Activated B cell treated with CpG ODN at 0.5 μM for 24 hours (primary cell): ENCODE results near the gene CREB3L2. TPM values are rescaled to one million over a fixed set of nuclear protein-coding genes. Genes with fewer than 3 reads are reported as not detected.

Experiments used
- ATAC-seq: fragments of 200-7000 bp; cut with Tn5 transposase; one replicate; pipeline ENCODE4 v1.10.0; 2021; ENCODE audit warnings: low read depth, mild to moderate bottlenecking, moderate library complexity
- CTCF ChIA-PET: fragments of 350-600 bp; sonication (Branson Sonifier 250); formaldehyde crosslinking; loops from one replicate; lab custom pipeline; 2021; ENCODE audit warnings: antibody characterized with exemption; lab: Charles Lee
- POLR2A ChIA-PET: fragments of 350-600 bp; sonication (Branson Sonifier 250); formaldehyde crosslinking; loops from one replicate; lab custom pipeline; 2021; ENCODE audit warnings: antibody characterized with exemption; lab: Charles Lee
- DNase-seq: peaks from one replicate; pipeline ENCODE4 v3.0.0; 2022
- H3K27ac Mint-ChIP-seq: one replicate; pipeline ENCODE4 v1.8.0; 2020; ENCODE audit warnings: mixed read lengths
- H3K27me3 Mint-ChIP-seq: one replicate; pipeline ENCODE4 v1.8.0; 2021; ENCODE audit warnings: mixed read lengths
- H3K36me3 Mint-ChIP-seq: one replicate; pipeline ENCODE4 v1.8.0; 2021; ENCODE audit warnings: low read depth, mixed read lengths
- H3K4me1 Mint-ChIP-seq: one replicate; pipeline ENCODE4 v1.8.0; 2021; ENCODE audit warnings: mixed read lengths
- H3K4me3 Mint-ChIP-seq: one replicate; pipeline ENCODE4 v1.8.0; 2020; ENCODE audit warnings: mild to moderate bottlenecking, mixed read lengths
- H3K9me3 Mint-ChIP-seq: one replicate; pipeline ENCODE4 v1.8.0; 2020; ENCODE audit warnings: mixed read lengths
- intact Hi-C: fragments of 100-400 bp; cut with micrococcal nuclease; formaldehyde crosslinking; loops from one replicate; pipeline ENCODE4 v1.15.1; 2024
- total RNA-seq: library from RNA; stranded (reverse); gene quantifications from 2 replicates; pipeline ENCODE4 v1.2.3, GENCODE V29; 2022
- TF ChIP-seq, protein P1 (sequence below): fragments of 200-600 bp; IDR thresholded peaks from one replicate; pipeline ENCODE4 v1.8.0; 2022; ENCODE audit warnings: antibody characterized with exemption, mild to moderate bottlenecking

CREB3L2 gene
- total RNA-seq, 1 donor from 2014 or later = 21.7 TPM

DNA sequence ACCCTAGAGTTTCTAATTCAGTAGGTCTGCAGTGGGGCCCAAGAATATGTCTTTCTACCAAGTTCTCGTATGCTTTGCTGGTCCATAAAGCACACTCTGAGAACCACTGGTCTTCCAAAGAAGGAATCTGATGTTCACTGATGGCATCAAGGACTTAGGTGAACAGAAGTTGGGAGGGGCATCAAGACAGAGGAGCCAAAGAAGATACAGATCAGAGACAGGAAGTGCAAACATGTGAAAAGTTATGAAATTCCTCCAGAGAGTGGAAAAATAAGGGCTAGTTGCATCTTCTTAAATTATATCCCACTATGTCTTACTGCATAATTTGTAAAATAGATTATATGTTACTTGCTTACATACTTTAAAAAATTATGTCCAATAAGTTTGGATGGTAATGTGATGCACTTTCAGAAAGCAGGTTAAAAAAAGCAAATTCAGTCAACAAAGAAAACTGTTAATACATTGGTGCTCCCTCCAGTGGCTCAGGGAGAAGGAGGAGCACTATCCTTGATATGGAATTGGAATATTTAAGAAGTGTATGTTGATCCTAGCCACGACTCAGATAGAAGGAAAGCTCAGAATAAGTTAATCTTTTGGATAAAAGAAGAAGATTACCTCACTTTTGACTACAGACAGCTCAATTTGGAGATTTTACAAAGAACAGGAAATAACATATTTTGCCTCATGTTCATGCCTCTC lies 35.8 kb downstream of the CREB3L2 start:
- H3K36me3 Mint-ChIP-seq = peaks cover 11% of the 10 kb centered on the region
- peaks cover 17% of the 10 kb centered on the region for H3K4me1 Mint-ChIP-seq
- DNase-seq (no peak), ATAC-seq (no peak)
- H3K27ac Mint-ChIP-seq = no peak overlapping the region
- H3K27me3 Mint-ChIP-seq = no peaks in the 10 kb centered on the region
- intact Hi-C loops = no loop called here
- ChIA-PET POLR2A (no interaction called here), CTCF (no interaction called here)
- H3K9me3 Mint-ChIP-seq = no peaks in the 10 kb centered on the region
- H3K4me3 Mint-ChIP-seq = no peak overlapping the region
- TF ChIP-seq, protein P1, sequence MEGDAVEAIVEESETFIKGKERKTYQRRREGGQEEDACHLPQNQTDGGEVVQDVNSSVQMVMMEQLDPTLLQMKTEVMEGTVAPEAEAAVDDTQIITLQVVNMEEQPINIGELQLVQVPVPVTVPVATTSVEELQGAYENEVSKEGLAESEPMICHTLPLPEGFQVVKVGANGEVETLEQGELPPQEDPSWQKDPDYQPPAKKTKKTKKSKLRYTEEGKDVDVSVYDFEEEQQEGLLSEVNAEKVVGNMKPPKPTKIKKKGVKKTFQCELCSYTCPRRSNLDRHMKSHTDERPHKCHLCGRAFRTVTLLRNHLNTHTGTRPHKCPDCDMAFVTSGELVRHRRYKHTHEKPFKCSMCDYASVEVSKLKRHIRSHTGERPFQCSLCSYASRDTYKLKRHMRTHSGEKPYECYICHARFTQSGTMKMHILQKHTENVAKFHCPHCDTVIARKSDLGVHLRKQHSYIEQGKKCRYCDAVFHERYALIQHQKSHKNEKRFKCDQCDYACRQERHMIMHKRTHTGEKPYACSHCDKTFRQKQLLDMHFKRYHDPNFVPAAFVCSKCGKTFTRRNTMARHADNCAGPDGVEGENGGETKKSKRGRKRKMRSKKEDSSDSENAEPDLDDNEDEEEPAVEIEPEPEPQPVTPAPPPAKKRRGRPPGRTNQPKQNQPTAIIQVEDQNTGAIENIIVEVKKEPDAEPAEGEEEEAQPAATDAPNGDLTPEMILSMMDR = no peak

DNA sequence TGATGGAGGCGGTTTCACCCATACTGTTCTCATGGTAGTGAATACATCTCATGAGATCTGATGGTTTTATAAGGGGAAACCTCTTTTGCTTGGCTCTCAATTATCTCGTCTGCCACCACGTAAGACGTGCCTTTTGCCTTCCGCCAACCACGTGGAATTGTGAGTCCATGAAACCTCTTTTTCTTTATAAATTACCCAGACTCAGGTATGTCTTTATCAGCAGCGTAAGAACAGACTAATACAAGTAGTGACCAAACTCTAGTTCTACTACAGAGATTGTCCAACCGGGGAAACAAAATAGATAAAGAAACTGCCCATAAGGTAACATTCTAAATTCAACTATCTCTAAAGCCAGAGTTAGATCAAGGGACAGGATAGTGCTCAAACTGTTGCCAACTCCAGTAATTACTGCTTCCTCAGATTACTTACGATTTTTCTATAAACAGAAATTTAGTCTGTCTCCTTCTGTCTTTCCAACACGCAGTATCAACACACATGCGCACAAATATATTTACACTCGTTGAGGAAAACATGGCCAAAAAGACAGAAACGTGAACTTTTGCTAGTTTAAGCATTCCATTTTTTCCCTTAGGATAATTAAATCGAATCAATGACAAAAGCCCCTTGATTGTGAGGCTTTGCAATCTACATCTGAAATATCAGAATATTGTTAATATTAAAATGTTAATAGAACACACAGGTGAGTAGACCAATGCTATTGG lies 36.9 kb downstream of the CREB3L2 start:
- Mint-ChIP-seq H3K36me3 (peaks cover 11% of the 10 kb centered on the region), H3K27me3 (no peaks in the 10 kb centered on the region), H3K4me1 (peaks cover 23% of the 10 kb centered on the region), H3K4me3 (no peak overlapping the region), H3K27ac (no peak overlapping the region), H3K9me3 (no peaks in the 10 kb centered on the region)
- intact Hi-C loops = no loop called here
- DNase-seq (no peak), ATAC-seq (no peak)
- CTCF ChIA-PET = no interaction called here
- POLR2A ChIA-PET = no interaction called here
- TF ChIP-seq, protein P1 = no peak

DNA sequence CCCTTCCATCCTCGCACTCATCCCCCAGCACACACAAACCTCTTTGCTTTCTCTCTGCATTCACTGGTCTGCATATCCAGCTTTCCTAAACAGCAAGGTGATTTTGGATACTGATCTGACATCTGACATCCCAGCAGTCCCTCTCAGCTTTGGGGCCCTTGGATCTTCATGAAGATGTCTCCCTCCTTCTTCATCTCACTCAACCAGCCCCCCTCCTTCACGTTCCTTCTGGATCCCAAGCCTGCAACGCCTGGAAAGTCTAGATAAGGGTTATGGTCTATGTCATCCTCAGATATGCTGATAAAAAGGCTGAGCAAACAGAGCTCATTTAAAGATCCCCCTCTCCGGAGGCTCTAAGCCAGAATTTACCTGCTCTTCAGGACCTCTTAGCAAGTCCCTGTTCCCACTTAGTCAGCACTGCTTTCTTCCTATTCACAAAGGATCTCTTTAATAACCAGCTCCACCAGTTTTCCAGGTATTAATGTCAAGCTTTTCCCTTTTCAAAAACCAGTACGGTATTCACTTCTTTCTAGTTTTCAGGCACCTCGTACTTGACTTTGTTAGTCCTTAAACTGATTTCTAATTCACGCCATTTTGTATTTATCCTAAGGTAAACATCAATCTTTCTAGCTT lies 38.9 kb downstream of the CREB3L2 start:
- POLR2A ChIA-PET = no interaction called here
- no peak overlapping the region for H3K4me3 Mint-ChIP-seq
- CTCF ChIA-PET = interaction anchor here (0.9 to 1.0 kb wide), 2 partner anchors 25 to 59 kb away, joined by 3 read pairs; no protein-coding TSS in a partner anchor
- H3K36me3 Mint-ChIP-seq = peaks cover 11% of the 10 kb centered on the region
- peaks cover 35% of the 10 kb centered on the region for H3K4me1 Mint-ChIP-seq
- no peak overlapping the region for H3K27ac Mint-ChIP-seq
- ATAC-seq (no peak), DNase-seq (no peak)
- no peaks in the 10 kb centered on the region for H3K27me3 Mint-ChIP-seq
- H3K9me3 Mint-ChIP-seq = no peaks in the 10 kb centered on the region
- intact Hi-C loops = no loop called here
- TF ChIP-seq, protein P1 = no peak

DNA sequence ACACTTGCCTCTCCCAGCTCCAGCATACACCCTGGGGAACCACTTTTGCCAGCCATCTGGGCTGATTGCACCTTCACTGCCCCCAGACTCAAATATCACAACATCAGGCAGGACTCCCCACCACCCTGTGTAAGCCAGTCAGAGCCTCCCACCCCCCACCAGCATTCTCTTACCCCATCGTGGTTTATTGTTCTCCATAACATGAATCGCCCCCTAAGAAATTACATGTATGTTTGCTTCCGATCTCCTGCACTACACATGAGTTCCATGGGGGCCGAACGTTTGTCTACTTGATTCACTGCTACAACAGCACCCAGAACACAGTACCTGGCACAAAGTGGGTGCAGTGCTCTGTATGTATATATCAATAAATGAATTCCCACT lies 39.4 kb downstream of the CREB3L2 start:
- peaks cover 11% of the 10 kb centered on the region for H3K36me3 Mint-ChIP-seq
- ChIA-PET CTCF (interaction anchor here (0.7 to 0.9 kb wide), 2 partner anchors 14 to 59 kb away, joined by 3 read pairs; no protein-coding TSS in a partner anchor), POLR2A (no interaction called here)
- H3K4me1 Mint-ChIP-seq = peaks cover 32% of the 10 kb centered on the region
- no peak for DNase-seq
- no peaks in the 10 kb centered on the region for H3K27me3 Mint-ChIP-seq
- no peak for ATAC-seq
- no peak overlapping the region for H3K27ac Mint-ChIP-seq
- intact Hi-C loops = no loop called here
- no peak overlapping the region for H3K4me3 Mint-ChIP-seq
- TF ChIP-seq, protein P1 = no peak
- no peaks in the 10 kb centered on the region for H3K9me3 Mint-ChIP-seq
